HG03432 (cell line): ENCODE data around the gene CD300LF.

Experiments
- ATAC-seq: cut with Tn5 transposase; IDR thresholded peaks from one replicate; pipeline ENCODE4 v1.9.1; 2021; ENCODE audit warnings: mild to moderate bottlenecking, moderate library complexity; ENCODE audit not compliant: unreplicated experiment

CD300LF gene

DNA sequence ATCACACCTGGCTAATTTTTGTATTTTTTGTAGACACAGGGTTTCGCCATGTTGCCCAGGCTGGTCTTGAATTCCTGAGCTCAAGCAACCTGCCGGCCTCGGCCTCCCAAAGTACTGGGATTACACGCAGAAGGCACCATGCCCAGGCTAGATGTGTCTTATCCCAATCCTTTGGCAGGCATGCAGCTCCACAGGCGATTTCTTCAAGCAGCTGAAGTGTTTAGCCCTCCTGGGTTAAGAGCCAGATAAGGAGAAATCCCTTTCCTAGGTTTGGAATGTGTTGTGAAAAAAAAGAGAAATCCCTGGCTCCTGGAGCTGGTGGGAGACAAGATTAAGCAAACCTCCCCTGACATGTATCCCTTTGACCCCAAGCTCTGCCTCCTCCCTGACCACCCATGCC lies 33.7 kb upstream of the CD300LF start:
- ATAC-seq = no peak

DNA sequence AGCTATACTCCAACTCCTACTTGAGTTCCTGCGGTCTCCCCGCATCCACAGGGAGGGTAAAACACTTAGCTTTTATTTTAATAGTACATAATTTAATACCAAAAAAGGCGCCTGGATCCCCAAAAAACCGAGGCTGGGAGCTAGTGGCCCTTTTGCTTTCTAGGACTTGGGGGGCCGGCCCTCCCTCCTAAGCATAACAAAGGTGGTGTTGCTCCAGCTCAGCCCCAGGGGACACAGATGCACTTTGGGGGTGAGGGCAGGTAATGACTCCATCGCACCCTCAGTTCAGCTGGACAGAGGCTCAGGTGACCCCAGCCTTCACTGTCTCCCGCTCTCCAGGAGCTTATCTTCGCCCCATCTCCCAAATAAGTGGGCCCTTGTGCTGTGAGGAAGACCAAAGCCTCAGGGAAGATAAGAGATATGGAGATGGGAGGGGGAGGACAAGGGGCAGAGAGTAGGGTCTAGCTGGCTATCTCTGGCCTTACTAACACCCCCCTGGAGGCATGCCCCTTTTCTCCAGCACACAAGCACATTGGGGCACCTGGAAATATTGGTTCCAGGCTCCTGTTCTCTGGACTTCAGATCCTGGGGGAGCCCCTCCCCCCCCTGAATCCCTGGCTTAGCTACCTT lies 32.9 kb upstream of the CD300LF start:
- no peak for ATAC-seq

DNA sequence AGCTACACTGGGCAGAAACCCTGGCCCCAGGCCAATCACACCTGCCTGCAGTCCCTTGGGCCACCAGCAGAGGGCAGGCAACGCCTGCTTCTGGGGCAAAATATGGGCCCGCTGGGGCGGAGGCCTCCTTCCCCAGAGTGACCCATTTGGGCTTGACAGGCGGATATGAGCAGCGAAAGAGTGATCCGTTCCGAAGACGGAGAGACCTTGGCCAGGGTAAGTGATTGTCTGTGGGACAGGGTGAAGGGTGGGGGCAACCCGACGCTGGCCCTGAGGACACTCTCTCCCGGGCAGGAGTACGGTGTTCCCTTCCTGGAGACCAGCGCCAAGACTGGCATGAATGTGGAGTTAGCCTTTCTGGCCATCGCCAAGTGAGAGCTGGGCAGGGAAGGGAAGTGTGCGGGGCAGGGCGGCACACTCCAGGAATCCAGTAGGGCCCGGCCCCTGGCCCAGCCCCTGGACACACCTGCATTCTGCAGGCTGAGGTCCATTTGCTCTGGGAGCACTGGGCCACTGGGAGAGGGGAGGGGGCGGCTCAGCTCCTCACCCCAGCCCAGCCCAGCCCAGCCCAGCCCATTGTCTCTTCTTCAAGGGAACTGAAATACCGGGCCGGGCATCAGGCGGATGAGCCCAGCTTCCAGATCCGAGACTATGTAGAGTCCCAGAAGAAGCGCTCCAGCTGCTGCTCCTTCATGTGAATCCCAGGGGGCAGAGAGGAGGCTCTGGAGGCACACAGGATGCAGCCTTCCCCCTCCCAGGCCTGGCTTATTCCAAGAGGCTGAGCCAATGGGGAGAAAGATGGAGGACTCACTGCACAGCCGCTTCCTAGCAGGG lies 32.2 kb upstream of the CD300LF start:
- no peak for ATAC-seq

DNA sequence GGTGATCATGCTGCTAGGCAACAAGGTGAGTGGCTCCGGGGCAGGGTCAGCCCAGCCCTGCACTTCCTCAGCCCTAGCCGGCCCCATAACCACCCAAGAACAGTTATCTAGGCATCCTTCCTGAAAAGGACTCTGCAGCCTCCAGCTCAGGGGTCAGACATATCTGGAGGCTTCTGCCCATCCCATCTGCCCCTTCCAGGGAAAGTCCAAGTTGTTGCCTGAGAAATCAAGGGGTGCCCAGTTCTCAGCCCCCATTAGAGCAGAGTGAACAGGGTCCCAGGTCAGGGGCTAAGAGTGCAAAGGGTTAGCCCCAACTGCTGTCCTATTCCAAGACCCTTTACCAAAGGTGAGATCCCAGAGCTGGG lies 31.6 kb upstream of the CD300LF start:
- ATAC-seq = no peak

DNA sequence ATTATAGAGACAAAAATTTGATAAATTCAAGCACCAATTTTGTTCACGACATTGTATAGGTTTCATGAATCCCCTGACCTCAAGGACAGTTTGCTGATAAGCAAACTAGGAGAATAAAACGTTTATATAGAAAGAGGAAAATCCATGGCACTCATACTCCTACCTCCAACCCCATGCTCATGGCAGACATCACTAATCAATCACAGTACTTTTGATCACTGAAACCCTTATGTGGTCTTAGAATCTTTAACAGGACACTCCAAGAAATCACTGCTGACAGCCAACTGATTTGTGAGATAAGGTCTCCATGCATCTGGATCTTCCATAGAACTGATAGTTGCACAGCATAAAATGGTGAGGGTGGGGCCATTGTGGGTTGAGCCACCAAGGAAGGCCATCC lies 31.0 kb upstream of the CD300LF start:
- ATAC-seq = no peak

DNA sequence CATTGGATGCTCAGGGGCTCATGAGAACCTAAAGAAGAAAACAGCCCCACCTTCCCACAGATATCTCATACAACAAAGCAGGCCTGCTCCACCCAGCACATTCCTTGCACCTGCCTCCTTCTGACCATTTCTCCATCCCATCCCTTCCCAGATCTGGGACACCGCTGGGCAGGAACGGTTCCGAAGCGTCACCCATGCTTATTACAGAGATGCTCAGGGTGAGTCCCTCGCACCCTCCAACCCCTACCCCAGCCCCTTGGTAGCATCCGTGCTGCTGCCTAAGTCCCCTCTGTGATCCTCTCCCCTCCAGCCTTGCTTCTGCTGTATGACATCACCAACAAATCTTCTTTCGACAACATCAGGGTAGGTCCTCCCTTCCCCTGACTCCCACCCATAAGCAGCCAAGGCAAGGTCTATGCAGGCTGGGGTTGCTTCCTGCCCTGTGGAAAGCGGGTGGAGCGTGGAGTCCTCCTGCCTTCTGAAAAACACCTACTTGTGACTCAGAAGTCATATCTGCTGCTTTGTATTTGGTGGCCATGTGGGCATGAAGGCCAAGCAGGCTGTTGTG lies 30.3 kb upstream of the CD300LF start:
- ATAC-seq = no peak

DNA sequence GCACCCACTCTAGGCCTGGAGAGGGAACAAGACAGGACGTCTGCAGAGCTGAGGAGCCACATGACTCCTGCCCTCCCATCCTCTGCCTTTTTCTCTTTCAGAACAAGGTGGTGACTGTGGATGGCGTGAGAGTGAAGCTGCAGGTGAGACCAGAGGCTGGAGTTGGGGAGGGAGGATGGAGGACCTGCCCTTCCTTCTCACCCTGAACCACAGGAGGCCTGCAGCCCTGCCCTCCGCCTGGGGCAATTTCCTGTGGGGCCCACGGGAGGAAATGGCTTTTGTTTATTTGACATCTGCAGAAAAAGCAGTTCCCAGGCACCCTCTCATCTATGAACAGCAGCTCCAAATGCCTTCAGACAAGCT lies 29.4 kb upstream of the CD300LF start:
- peak; percentile 40 for ATAC-seq

DNA sequence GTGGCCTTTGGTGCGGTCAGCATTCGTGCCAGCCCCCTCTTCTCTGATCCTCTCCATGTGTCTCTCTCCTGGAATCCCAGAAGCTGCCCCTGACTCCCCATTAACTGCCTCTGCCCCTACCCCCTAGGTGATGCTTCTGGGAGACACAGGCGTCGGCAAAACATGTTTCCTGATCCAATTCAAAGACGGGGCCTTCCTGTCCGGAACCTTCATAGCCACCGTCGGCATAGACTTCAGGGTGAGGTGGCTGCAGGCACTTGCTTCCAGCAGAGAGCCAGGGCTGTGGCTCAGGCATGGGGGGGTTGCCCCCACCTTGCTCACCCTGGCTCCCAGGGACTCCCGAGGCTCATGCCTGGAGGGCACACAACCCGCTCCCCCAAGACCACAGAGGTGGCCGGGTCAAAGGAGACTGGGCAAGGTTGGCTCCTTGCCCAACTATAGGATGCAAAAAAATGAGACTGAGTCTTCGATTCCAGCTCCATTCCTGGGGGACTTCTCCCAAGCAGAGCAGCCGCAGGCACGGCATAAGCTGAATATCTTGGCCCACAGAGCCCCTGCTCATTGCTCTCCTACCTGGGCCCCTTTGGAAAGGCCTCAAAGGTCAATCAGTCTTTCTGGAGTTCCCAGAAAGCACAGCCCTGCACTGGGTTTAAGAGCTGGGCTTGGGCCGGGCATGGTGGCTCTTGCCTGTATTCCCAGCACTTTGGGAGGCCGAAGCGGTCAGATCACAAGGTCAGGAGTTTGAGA lies 28.1 kb upstream of the CD300LF start:
- no peak for ATAC-seq

DNA sequence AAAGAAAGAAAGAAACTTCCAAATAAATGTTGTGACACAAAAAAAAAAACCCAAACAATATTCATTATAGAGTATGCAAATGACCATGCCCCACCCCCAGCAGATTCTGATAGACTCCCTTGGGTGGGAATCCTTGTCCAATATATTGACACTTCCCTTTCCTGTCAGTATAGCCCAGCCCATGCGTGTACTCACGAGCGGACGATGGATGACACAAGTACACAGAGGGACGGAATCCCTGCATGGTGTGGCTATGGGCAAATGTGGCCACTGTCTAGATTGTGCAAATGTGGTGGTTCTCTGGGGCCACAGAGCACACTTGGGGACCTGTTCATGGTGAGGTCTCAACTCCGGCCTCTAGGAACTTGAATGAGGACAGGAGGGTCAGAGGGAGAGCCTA lies 27.4 kb upstream of the CD300LF start:
- ATAC-seq = no peak

DNA sequence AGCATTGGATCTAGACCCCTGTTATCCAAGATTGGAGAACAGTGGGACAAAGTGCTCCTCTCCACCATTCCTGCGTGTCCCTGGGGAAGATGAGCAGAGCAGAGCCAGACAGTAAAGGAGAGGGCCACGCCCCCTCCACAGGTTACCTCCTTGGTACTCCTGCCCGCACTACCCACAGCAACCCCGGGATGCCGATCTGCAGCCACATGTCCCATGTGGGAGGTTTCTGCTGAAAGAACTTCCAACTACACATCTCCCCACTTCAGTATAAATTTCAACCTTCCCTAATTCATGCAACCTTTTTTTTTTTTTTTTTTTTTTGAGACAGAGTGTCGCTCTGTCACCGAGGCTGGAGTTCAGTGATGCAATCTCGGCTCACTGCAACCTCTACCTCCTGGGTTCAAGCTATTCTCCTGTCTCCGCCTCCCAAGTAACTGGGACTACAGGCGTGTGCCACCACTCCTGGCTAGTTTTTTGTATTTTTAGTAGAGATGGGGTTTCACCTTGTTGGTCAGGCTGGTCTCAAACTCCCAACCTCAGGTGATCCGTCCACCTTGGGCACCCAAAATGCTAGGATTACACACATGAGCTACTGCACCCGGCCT lies 26.6 kb upstream of the CD300LF start:
- ATAC-seq = no peak

DNA sequence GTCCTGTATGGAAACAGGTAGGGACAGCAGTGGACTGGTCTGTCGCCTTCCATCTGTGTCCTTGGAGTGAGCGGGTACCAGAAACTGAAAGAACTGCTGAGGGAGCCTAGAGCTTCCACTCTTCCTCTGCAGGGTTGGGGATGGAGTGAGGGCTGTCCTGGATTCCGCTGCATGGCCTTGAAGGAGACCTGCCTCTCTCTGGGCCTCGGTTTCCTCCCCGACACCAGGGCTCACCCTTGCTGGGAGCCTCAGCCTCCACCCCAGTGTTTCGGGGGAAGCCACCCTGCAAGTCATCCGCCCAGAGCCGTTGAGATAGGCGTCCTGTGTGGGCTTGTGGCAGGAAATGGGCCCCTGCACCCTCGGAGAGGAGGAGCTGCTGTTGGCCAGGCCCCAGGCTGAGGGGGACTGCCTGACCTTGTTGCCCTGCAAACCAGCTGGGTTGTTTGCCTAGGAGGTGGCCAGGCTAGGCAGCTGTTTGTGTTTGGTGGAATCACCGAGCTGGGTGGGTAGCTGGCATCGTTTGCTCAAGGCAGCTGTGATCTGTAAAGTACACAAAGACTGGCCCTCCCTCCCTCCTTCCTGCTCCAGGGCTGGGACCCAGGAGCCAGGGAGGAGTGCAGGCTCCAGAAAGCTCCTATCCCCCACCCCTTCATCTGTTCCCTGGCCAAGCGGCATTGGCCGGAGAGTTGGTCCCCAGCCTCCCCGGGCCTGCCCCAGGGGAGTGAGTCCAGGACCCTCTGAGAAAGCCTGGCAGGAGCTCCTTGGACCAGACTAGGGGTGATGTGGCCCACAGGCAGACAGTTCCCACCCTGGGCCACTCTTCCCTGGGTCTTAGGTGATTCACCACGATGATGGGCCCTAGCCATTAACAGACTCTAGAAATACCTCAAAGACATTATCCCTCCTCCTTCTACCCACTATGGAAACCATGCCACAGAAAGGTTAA lies 25.6 kb upstream of the CD300LF start:
- peak; percentile 55 for ATAC-seq

DNA sequence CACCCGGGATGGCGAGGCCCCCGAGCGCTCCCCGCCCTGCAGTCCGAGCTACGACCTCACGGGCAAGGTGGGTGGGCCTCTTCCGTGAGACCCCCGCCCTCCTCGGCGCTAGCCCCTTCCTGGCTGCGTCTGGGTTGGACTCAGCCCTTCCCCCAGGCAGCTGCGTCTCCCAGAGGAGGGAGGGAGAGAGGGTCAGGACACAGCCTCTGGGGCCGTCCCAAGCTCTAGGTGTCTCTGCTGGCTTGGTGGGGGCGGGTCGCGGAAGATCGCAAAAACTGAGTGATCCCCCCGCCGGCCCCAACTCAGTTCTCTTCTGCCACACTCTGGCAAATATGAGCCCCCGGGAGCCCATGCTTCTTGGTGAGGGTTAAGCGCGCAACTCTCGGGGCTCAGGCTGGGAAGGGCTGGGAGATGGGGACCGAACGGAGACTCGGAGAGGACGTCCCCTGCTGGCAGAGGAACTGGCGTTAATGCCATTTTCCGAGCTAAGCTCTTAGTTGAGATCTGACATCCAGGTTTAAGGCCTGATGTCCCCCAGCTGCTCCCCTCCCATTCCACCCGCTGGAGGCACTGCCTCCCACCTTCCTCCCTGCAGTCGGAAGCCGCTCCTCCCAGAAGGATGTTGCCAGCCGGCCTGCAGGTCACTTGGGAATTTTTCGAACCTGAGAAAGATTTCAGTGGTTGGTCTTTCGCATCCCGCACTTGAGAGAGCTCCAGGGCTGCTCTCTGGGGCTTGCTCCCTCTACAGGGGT lies 24.8 kb upstream of the CD300LF start:
- ATAC-seq = peak; percentile 1

DNA sequence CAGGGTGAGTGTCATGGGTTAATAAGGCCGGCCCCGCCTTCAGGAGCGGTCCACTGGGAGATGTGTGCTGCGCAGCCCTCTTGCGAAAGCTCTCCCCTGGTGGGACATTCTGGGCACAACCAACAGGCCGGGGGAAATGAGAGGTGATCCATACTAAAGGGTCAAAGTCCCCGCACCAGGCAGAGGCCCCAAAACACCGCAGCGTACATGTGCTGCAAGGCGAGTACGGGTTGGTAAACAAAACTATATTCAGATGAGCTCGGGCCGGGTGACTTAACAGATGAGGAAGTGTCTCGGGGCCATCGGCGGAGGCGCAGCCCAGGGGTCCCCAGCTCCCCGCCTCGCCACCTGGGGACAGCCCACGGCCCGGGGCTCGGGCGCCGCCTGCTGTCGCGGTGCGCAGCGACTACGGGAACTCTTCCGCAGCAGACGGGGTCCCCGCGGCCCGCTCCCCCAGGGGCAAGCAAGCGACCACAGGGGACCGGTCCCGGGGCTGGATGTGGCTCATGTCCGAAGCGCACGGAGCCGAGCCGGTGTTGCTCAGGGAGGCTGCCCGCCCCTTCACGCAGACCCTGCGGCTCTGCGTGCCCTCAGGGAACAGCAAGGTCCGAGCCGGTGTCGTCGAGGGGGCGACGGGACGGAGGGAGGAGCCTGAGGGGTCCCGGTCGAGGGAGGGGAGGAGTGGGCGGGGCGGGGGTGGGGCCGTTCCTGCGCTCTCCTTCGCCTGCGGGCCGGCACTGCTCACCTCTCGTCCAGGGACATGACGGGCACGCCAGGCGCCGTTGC lies 24.0 kb upstream of the CD300LF start, which contains the start of gene RAB37:
TSS of gene RAB37 (plus strand) at position 744 of the 786 bp plus-strand sequence. CDS start at position 761, 17 bp downstream.
- ATAC-seq = peak; percentile 39

DNA sequence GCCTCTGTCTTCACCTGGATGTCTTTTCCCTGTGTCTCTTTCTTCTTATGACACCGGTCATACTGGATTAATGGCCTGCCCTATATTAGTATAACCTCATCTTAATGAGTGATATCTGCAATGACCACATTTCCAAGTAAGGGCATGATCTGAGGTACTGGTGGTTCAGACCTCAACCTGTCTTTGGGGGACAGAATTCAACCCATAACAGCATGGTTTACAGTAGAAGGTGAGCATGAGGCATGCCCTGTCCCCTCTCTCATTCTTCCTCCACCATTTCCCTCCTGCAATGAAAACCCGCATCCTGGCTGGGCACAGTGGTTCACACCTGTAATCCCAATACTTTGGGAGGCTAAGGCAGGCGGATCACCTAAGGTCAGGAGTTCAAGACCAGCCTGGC lies 21.5 kb upstream of the CD300LF start:
- no peak for ATAC-seq

DNA sequence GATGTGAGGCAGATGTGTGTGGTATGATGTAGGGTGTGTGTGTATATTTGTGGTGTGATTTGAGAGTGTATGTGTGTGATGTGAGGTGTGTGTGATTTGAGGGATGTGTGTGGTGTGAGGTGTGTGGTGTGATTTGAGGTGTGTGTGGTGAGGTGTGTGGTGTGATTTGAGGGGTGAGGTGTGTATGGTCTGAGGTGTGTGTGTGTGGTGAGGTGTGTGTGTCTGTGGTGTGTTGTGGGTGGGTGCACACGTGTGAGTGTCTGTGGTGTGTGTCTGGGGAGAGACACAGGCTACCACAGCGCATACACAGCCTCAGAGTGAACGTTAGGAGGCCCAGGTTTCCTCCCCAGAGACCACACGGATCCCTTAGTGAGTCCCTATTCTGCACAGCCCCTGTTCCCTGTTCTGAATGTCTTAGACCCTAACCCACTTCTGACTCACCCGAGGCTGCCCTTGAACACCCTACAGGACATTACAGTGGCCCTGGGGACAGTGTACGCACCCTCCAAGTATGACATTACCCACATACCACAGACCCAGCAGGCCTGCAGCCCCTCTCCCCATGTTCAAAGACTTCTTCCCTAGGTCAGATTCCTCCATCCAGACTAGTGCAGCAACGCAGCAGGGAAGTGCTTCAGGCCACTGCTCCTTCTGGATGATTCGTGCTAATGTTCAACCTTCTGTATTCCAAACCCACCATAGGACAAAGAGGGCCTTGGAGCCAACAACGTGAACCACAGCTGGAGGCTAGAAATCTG lies 20.8 kb upstream of the CD300LF start:
- ATAC-seq = no peak

DNA sequence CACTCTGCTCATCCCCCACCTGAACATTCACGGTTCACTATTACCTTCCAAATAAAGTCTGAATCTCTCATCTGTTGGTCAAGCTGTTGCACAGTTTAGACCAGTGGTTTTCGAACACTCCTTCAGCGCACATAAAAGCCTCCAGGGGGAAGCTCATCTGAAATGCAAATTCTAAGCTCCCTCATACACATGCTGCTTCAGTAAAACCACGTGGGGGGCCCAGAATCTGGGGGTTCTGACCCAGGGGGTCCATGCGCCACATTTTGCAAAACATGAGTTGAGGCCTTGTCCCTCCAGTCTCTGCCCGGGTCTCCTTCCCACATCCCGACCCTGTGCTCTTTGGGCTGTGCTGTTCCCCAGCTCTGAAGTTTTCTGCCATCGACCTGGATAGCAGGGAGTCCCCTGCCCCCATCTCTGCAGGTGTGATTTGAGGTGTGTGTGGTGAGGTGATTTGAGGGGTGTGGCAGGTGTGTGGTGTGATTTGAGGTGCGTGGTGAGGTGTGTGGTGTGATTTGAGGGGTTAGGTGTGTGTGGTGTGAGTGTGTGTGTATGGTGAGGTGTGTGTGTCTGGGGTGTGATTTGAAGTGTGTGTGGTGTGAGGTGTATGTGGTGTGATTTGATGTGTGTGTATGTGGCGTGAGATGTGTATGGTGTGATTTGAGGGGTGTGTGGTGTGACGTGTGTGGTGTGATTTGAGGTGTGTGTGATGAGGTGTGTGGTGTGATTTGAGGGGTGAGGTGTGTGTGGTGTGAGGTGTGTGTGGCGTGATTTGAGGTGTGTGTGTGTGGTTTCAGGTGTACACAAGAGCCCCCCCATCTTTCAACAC lies 19.5 kb upstream of the CD300LF start:
- no peak for ATAC-seq

DNA sequence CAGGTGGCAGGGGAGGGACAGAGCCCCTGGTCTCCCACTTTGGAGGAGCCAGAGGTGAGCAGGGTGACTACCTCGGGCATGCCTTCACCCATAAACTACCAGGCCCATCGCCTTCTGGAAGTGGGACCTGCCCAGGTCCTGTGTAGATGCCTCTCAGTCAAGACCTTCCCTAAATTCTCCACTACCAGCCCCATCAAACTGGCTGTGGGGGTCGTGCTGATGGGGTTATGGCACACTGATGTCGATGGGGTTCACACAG lies 18.6 kb upstream of the CD300LF start:
- no peak for ATAC-seq
